ENCODE measurements around the gene BMERB1. TPM values are rescaled to one million over a fixed set of nuclear protein-coding genes. Genes with fewer than 3 reads are reported as not detected.

The BMERB1 gene
- total RNA-seq, 3 donors from 2014 or later = 25.3 to 77.8 (median 38.7) TPM

DNA sequence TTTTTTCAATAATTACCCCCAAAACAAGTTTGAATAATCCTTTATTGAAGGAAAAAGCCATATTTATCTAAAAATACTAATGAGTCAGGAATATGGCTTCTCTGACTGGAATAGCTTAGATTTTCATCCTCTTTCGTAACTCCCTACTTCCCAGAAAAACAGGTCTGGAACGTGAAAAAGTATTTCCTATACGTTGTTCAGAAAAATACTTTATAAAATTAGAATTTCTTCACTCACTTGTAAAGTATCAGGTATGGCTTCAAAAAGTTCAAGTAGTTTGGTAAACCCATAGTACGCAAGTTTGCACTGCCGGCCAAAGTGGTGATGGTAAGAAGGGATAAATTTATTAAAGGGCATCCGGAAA is 174.9 kb downstream of the BMERB1 start:
- Histone ChIP-seq H3K27ac (no peak overlapping the region), H3K36me3 (no peaks in the 10 kb centered on the region), H3K4me1 (no peaks in the 10 kb centered on the region), H3K9me3 (no peaks in the 10 kb centered on the region), H3K4me3 (no peak overlapping the region), H3K27me3 (no peaks in the 10 kb centered on the region)
- TF ChIP-seq, protein P1, sequence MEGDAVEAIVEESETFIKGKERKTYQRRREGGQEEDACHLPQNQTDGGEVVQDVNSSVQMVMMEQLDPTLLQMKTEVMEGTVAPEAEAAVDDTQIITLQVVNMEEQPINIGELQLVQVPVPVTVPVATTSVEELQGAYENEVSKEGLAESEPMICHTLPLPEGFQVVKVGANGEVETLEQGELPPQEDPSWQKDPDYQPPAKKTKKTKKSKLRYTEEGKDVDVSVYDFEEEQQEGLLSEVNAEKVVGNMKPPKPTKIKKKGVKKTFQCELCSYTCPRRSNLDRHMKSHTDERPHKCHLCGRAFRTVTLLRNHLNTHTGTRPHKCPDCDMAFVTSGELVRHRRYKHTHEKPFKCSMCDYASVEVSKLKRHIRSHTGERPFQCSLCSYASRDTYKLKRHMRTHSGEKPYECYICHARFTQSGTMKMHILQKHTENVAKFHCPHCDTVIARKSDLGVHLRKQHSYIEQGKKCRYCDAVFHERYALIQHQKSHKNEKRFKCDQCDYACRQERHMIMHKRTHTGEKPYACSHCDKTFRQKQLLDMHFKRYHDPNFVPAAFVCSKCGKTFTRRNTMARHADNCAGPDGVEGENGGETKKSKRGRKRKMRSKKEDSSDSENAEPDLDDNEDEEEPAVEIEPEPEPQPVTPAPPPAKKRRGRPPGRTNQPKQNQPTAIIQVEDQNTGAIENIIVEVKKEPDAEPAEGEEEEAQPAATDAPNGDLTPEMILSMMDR (IDR thresholded peaks at IDR 0.05) = no peak
- TF ChIP-seq POLR2A (IDR thresholded peaks at IDR 0.05) = no peak
- TF ChIP-seq POLR2AphosphoS5 (IDR thresholded peaks at IDR 0.05) = no peak
- intact Hi-C loops (cut with DNase I; ENCODE audit: low total_unique reads) = no loop called here
- DNase-seq (ENCODE audit: low spot score in 2 of 2) = no peak

GRCh38 chr16:15610369-15610871 is 176.0 kb downstream of the BMERB1 start:
- no peak for DNase-seq (ENCODE audit: low spot score in 2 of 2)

DNA sequence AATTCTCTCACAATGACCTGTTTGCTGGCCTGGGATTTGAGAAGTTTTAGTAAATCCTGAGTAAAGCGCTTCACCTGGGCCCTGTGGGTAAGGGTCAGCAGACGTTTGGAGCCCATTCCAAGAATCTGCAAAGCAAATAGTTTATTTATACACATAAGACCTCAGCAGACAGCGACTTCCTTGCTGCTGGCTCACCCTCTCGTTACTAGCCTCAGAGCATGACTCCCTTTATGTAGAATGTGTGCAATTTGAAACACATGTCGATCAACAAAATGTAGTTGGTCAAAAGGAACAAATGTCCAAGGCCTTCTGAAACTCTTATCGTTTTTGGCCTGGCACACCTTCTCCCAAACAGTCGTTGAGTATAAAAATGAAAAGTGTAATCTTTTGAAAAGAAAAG is 177.2 kb downstream of the BMERB1 start:
- Histone ChIP-seq H3K36me3 (peaks cover 9% of the 10 kb centered on the region), H3K4me3 (no peak overlapping the region), H3K27me3 (no peaks in the 10 kb centered on the region), H3K4me1 (no peaks in the 10 kb centered on the region), H3K9me3 (no peaks in the 10 kb centered on the region), H3K27ac (no peak overlapping the region)
- TF ChIP-seq, protein P1 (IDR thresholded peaks at IDR 0.05) = no peak
- TF ChIP-seq POLR2AphosphoS5 (IDR thresholded peaks at IDR 0.05) = no peak
- no peak for TF ChIP-seq POLR2A (IDR thresholded peaks at IDR 0.05)
- intact Hi-C loops (cut with DNase I; ENCODE audit: low total_unique reads) = no loop called here
- no peak for DNase-seq (ENCODE audit: low spot score in 2 of 2)

More at GRCh38 chr16:15610369-15610871, 176.0 kb downstream of the BMERB1 start:
- intact Hi-C loops (cut with DNase I; ENCODE audit: low total_unique reads) = no loop called here
- H3K9me3 ChIP-seq = no peaks in the 10 kb centered on the region
- TF ChIP-seq, protein P1 (IDR thresholded peaks at IDR 0.05) = no peak
- no peak for TF ChIP-seq POLR2A (IDR thresholded peaks at IDR 0.05)
- TF ChIP-seq POLR2AphosphoS5 (IDR thresholded peaks at IDR 0.05) = no peak
- no peaks in the 10 kb centered on the region for H3K36me3 ChIP-seq
- no peaks in the 10 kb centered on the region for H3K27me3 ChIP-seq
- no peak overlapping the region for H3K27ac ChIP-seq
- H3K4me1 ChIP-seq = no peaks in the 10 kb centered on the region
- no peak overlapping the region for H3K4me3 ChIP-seq

- Histone ChIP-seq H3K9me3 (no peaks in the 10 kb centered on the region), H3K36me3 (peaks cover 11% of the 10 kb centered on the region), H3K4me1 (no peaks in the 10 kb centered on the region), H3K27me3 (no peaks in the 10 kb centered on the region), H3K4me3 (no peak overlapping the region), H3K27ac (no peak overlapping the region)
- TF ChIP-seq POLR2AphosphoS5 (IDR thresholded peaks at IDR 0.05) = no peak
- TF ChIP-seq, protein P1 (IDR thresholded peaks at IDR 0.05) = no peak
- no peak for TF ChIP-seq POLR2A (IDR thresholded peaks at IDR 0.05)
- DNase-seq (ENCODE audit: low spot score in 2 of 2) = no peak
- intact Hi-C loops (cut with DNase I; ENCODE audit: low total_unique reads) = no loop called here
These were observed 179.3 kb downstream of the BMERB1 start for GRCh38 chr16:15613676-15614075.

- Histone ChIP-seq H3K27ac (no peak overlapping the region), H3K4me1 (no peaks in the 10 kb centered on the region), H3K9me3 (no peaks in the 10 kb centered on the region), H3K36me3 (peaks cover 11% of the 10 kb centered on the region), H3K27me3 (no peaks in the 10 kb centered on the region), H3K4me3 (no peak overlapping the region)
- no peak for DNase-seq (ENCODE audit: low spot score in 2 of 2)
- intact Hi-C loops (cut with DNase I; ENCODE audit: low total_unique reads) = no loop called here
- TF ChIP-seq, protein P1 (IDR thresholded peaks at IDR 0.05) = no peak
- no peak for TF ChIP-seq POLR2A (IDR thresholded peaks at IDR 0.05)
These were observed 181.6 kb downstream of the BMERB1 start for GRCh38 chr16:15616012-15616411.
